Neural progenitor cell (in vitro differentiated cells): Measurements from ENCODE around the gene CAMK2D. TPM values are rescaled to one million over a fixed set of nuclear protein-coding genes. Genes with fewer than 3 reads are reported as not detected.
A peak's percentile ranks its signal among the peaks of the same experiment; 100 is the strongest.

ENCODE experiments used
- DNase-seq: peaks from one replicate; pipeline ENCODE4 v3.0.0-alpha.2; 2016; ENCODE audit warnings: low spot score
- H2AFZ ChIP-seq: fragments of 200-600 bp; sonication (generic); replicated peaks from 2 replicates; pipeline ENCODE4 v1.6.1; 2016; ENCODE audit warnings: antibody characterized with exemption
- H3F3A ChIP-seq: fragments of 200-600 bp; sonication (generic); 2 replicates; pipeline ENCODE4 v1.6.1; 2016; ENCODE audit warnings: antibody characterized with exemption, low read depth
- H3K27ac ChIP-seq: fragments of 200-600 bp; sonication (generic); 2 replicates; pipeline ENCODE4 v1.5.1; 2016; ENCODE audit warnings: mild to moderate bottlenecking
- H3K27me3 ChIP-seq: fragments of 200-600 bp; sonication (generic); 2 replicates; pipeline ENCODE4 v1.6.1; 2016; ENCODE audit warnings: mild to moderate bottlenecking, moderate library complexity
- H3K36me3 ChIP-seq: fragments of 200-600 bp; sonication (generic); 2 replicates; pipeline ENCODE4 v1.5.1; 2016
- H3K4me1 ChIP-seq: fragments of 200-600 bp; sonication (generic); 2 replicates; pipeline ENCODE4 v1.6.1; 2016; ENCODE audit warnings: mixed run types
- H3K4me2 ChIP-seq: fragments of 200-600 bp; sonication (generic); 2 replicates; pipeline ENCODE4 v1.6.1; 2016
- H3K4me3 ChIP-seq: fragments of 200-600 bp; sonication (generic); 2 replicates; pipeline ENCODE4 v1.5.1; 2016
- H3K79me2 ChIP-seq: fragments of 200-600 bp; sonication (generic); 2 replicates; pipeline ENCODE4 v1.6.1; 2016; ENCODE audit warnings: low read depth
- H3K9ac ChIP-seq: fragments of 200-600 bp; sonication (generic); 2 replicates; pipeline ENCODE4 v1.6.1; 2016
- H3K9me3 ChIP-seq: fragments of 200-600 bp; sonication (generic); 2 replicates; pipeline ENCODE4 v1.5.1; 2016; ENCODE audit warnings: low read depth
- H4K20me1 ChIP-seq: fragments of 200-600 bp; sonication (generic); 2 replicates; pipeline ENCODE4 v1.6.1; 2016; ENCODE audit warnings: low read depth
- H3K27ac Mint-ChIP-seq: 3 replicates; pipeline ENCODE4 v1.8.0; 2021; ENCODE audit warnings: mixed read lengths
- H3K27me3 Mint-ChIP-seq: 2 replicates; pipeline ENCODE4 v1.8.0; 2022; ENCODE audit warnings: low read depth, mild to moderate bottlenecking, inconsistent platforms, moderate library complexity, mixed read lengths; ENCODE audit not compliant: insufficient read depth
- H3K36me3 Mint-ChIP-seq: 3 replicates; pipeline ENCODE4 v1.8.0; 2021; ENCODE audit warnings: mixed read lengths
- H3K4me1 Mint-ChIP-seq: 3 replicates; pipeline ENCODE4 v1.8.0; 2021; ENCODE audit warnings: mixed read lengths
- H3K4me3 Mint-ChIP-seq: 3 replicates; pipeline ENCODE4 v1.8.0; 2021; ENCODE audit warnings: mild to moderate bottlenecking, moderate library complexity, mixed read lengths
- H3K9me3 Mint-ChIP-seq: 3 replicates; pipeline ENCODE4 v1.8.0; 2020; ENCODE audit warnings: mixed read lengths
- CTCF ChIP-seq: fragments of 200-600 bp; sonication (generic); IDR thresholded peaks from 2 replicates; pipeline ENCODE4 v1.5.1; 2017; ENCODE audit warnings: antibody characterized with exemption, mild to moderate bottlenecking
- EZH2 ChIP-seq: fragments of 200-600 bp; sonication (generic); IDR thresholded peaks from 2 replicates; pipeline ENCODE4 v1.6.1; 2017; ENCODE audit warnings: antibody characterized with exemption, mild to moderate bottlenecking, moderate library complexity
- EZH2phosphoT487 ChIP-seq: fragments of 200-600 bp; sonication (generic); IDR thresholded peaks from 2 replicates; pipeline ENCODE4 v1.6.1; 2017; ENCODE audit warnings: antibody characterized with exemption
- total RNA-seq: library from RNA; depleted of rRNA; stranded (reverse); fragments of >200 nt; gene quantifications from 2 replicates; pipeline ENCODE4 v1.2.3, GENCODE V29; 2015; ENCODE audit warnings: low replicate concordance

Gene CAMK2D
- total RNA-seq, 1 donor from 2014 or later: 33.2 TPM

GRCh38 chr4:113776016-113776415, 14.5 kb upstream of the CAMK2D start:
- peak overlapping the region; percentile 35 for H2AFZ ChIP-seq
- Mint-ChIP-seq H3K4me1 (no peaks in the 10 kb centered on the region), H3K4me3 (no peak overlapping the region), H3K27me3 (peaks cover 4% of the 10 kb centered on the region), H3K27ac (no peak overlapping the region), H3K9me3 (no peaks in the 10 kb centered on the region), H3K36me3 (no peaks in the 10 kb centered on the region)
- H3F3A ChIP-seq: no peaks in the 10 kb centered on the region
- H3K36me3 ChIP-seq: no peaks in the 10 kb centered on the region
- H4K20me1 ChIP-seq: no peaks in the 10 kb centered on the region
- H3K4me3 ChIP-seq: no peak overlapping the region
- TF ChIP-seq EZH2phosphoT487 (no peak), EZH2 (no peak), CTCF (no peak)
- H3K4me2 ChIP-seq: no peak overlapping the region
- no peak overlapping the region for H3K27ac ChIP-seq
- H3K4me1 ChIP-seq: no peaks in the 10 kb centered on the region
- no peaks in the 10 kb centered on the region for H3K27me3 ChIP-seq
- no peak overlapping the region for H3K9ac ChIP-seq
- H3K79me2 ChIP-seq: no peaks in the 10 kb centered on the region
- no peaks in the 10 kb centered on the region for H3K9me3 ChIP-seq
- no peak for DNase-seq

GRCh38 chr4:113773756-113774155, 12.2 kb upstream of the CAMK2D start:
- Mint-ChIP-seq H3K27ac (no peak overlapping the region), H3K27me3 (peaks cover 4% of the 10 kb centered on the region), H3K4me1 (no peaks in the 10 kb centered on the region), H3K36me3 (no peaks in the 10 kb centered on the region), H3K4me3 (no peak overlapping the region), H3K9me3 (no peaks in the 10 kb centered on the region)
- Histone ChIP-seq H3K79me2 (no peaks in the 10 kb centered on the region), H2AFZ (no peak overlapping the region), H3K4me2 (no peak overlapping the region), H3K9ac (no peak overlapping the region), H3K4me3 (no peak overlapping the region), H3K27ac (no peak overlapping the region), H3K27me3 (no peaks in the 10 kb centered on the region), H3K9me3 (no peaks in the 10 kb centered on the region), H3F3A (no peaks in the 10 kb centered on the region), H4K20me1 (no peaks in the 10 kb centered on the region), H3K36me3 (no peaks in the 10 kb centered on the region), H3K4me1 (no peaks in the 10 kb centered on the region)
- TF ChIP-seq CTCF (no peak), EZH2 (no peak), EZH2phosphoT487 (no peak)
- no peak for DNase-seq

- no peak overlapping the region for H3K27ac ChIP-seq
- H3K9me3 ChIP-seq: no peaks in the 10 kb centered on the region
- H2AFZ ChIP-seq: no peak overlapping the region
- H3K9me3 Mint-ChIP-seq: no peaks in the 10 kb centered on the region
- H3K27ac Mint-ChIP-seq: no peak overlapping the region
- H3K9ac ChIP-seq: no peak overlapping the region
- no peak for DNase-seq
- no peaks in the 10 kb centered on the region for H4K20me1 ChIP-seq
- no peak overlapping the region for H3K4me3 Mint-ChIP-seq
- no peaks in the 10 kb centered on the region for H3K4me1 Mint-ChIP-seq
- no peaks in the 10 kb centered on the region for H3K79me2 ChIP-seq
- H3K36me3 ChIP-seq: no peaks in the 10 kb centered on the region
- H3K4me2 ChIP-seq: no peak overlapping the region
- H3K27me3 Mint-ChIP-seq: peaks cover 4% of the 10 kb centered on the region
- no peak for TF ChIP-seq CTCF
- no peak overlapping the region for H3K4me3 ChIP-seq
- no peaks in the 10 kb centered on the region for H3K27me3 ChIP-seq
- H3K36me3 Mint-ChIP-seq: no peaks in the 10 kb centered on the region
- no peaks in the 10 kb centered on the region for H3F3A ChIP-seq
- H3K4me1 ChIP-seq: no peaks in the 10 kb centered on the region
Observed at GRCh38 chr4:113773014-113773413, 11.5 kb upstream of the CAMK2D start.

- no peak overlapping the region for H3K4me3 ChIP-seq
- peaks cover 6% of the 10 kb centered on the region for H3K27me3 Mint-ChIP-seq
- TF ChIP-seq CTCF (no peak), EZH2 (no peak), EZH2phosphoT487 (no peak)
- no peaks in the 10 kb centered on the region for H4K20me1 ChIP-seq
- no peaks in the 10 kb centered on the region for H3F3A ChIP-seq
- H3K36me3 ChIP-seq: no peaks in the 10 kb centered on the region
- H3K9me3 Mint-ChIP-seq: no peaks in the 10 kb centered on the region
- no peaks in the 10 kb centered on the region for H3K4me1 ChIP-seq
- H3K4me1 Mint-ChIP-seq: no peaks in the 10 kb centered on the region
- no peaks in the 10 kb centered on the region for H3K9me3 ChIP-seq
- no peak overlapping the region for H2AFZ ChIP-seq
- H3K36me3 Mint-ChIP-seq: no peaks in the 10 kb centered on the region
- DNase-seq: no peak
- no peak overlapping the region for H3K9ac ChIP-seq
- no peak overlapping the region for H3K4me2 ChIP-seq
- H3K4me3 Mint-ChIP-seq: no peak overlapping the region
- H3K79me2 ChIP-seq: no peaks in the 10 kb centered on the region
- H3K27ac Mint-ChIP-seq: no peak overlapping the region
- no peak overlapping the region for H3K27ac ChIP-seq
- no peaks in the 10 kb centered on the region for H3K27me3 ChIP-seq
Observed at GRCh38 chr4:113772319-113772718, 10.8 kb upstream of the CAMK2D start.
